A549 (cell line): ENCODE measurements around the gene ABCG8. TPM values are rescaled to one million over a fixed set of nuclear protein-coding genes. Genes with fewer than 3 reads are reported as not detected.

Experiments
- ATAC-seq, 2 experiments: fragments of 200-7000 bp in 1 of 2; fragments of >200 bp in 1 of 2; cut with Nextera tagmentation in 1 of 2; cut with Tn5 transposase in 1 of 2; 3 replicates each; pipeline versions ENCODE4 v1.8.0 to v1.9.1; 2018 to 2020; ENCODE audit warnings: mild to moderate bottlenecking in 1 of 2, moderate library complexity in 1 of 2
- CTCF ChIA-PET: fragments of 300-600 bp; sonication (Branson Sonifier 250); formaldehyde crosslinking; extraction: SDS; loops from one replicate; lab custom pipeline; 2021; ENCODE audit warnings: antibody characterized with exemption, inconsistent platforms; lab: Yijun Ruan, JAX
- POLR2A ChIA-PET: fragments of 350-600 bp; formaldehyde crosslinking; extraction: SDS; loops from one replicate; lab custom pipeline; 2021; ENCODE audit warnings: antibody characterized with exemption, inconsistent platforms; lab: Yijun Ruan, JAX
- DNase-seq, 2 experiments: peaks; one replicate each; pipeline versions ENCODE4 v3.0.0 to v3.0.0-alpha.2; 2011 to 2016; ENCODE audit warnings: low read depth in 1 of 2, low spot score in 1 of 2
- FAIRE-seq: peaks from 2 replicates; lab custom pipeline; 2011; peaks lifted over from hg19 to GRCh38; lab: Jason Lieb, UNC
- H3K27ac ChIP-seq, 2 experiments: fragments of >200 bp; sonication (Bioruptor Twin); formaldehyde crosslinking; 3 replicates each; pipeline ENCODE4 v1.5.1; 2016 to 2017
- H3K4me1 ChIP-seq: fragments of >200 bp; sonication (Bioruptor Twin); formaldehyde crosslinking; 3 replicates; pipeline ENCODE4 v1.6.1; 2016
- H3K4me2 ChIP-seq: fragments of >200 bp; sonication (Bioruptor Twin); formaldehyde crosslinking; 3 replicates; pipeline ENCODE4 v1.6.1; 2016
- H3K4me3 ChIP-seq: fragments of >200 bp; sonication (Bioruptor Twin); formaldehyde crosslinking; 3 replicates; pipeline ENCODE4 v1.5.1; 2016
- H3K9me3 ChIP-seq: fragments of >200 bp; sonication (Bioruptor Twin); formaldehyde crosslinking; 3 replicates; pipeline ENCODE4 v1.6.1; 2016
- BHLHE40 ChIP-seq: IDR thresholded peaks from 2 replicates; pipeline ENCODE4 v1.6.1; 2012; ENCODE audit warnings: low read depth, low read length, inconsistent platforms
- CBX8 ChIP-seq: fragments of 200-600 bp; sonication (generic); IDR thresholded peaks from 2 replicates; pipeline ENCODE4 v1.6.1; 2016
- FOSB ChIP-seq: fragments of 250-450 bp; sonication (Bioruptor Pico); IDR thresholded peaks from 2 replicates; pipeline ENCODE4 v1.5.0; 2020; ENCODE audit warnings: mild to moderate bottlenecking, moderate library complexity
- HDAC2 ChIP-seq: fragments of 200-600 bp; sonication (generic); IDR thresholded peaks from 2 replicates; pipeline ENCODE4 v1.6.1; 2016
- HOXB13 ChIP-seq: fragments of 250-450 bp; sonication (Bioruptor Pico); IDR thresholded peaks from 2 replicates; pipeline ENCODE4 v1.5.0; 2020; ENCODE audit warnings: low read depth, mild to moderate bottlenecking, moderate library complexity
- KDM1A ChIP-seq: fragments of 200-600 bp; sonication (generic); IDR thresholded peaks from 2 replicates; pipeline ENCODE4 v1.6.1; 2016; ENCODE audit warnings: low read depth, mild to moderate bottlenecking
- MYC ChIP-seq: IDR thresholded peaks from 2 replicates; pipeline ENCODE4 v1.6.1; 2012; ENCODE audit warnings: mild to moderate bottlenecking, inconsistent platforms, low read length, improper control_type of control experiment, borderline replicate concordance
- NFE2L2 ChIP-seq: fragments of 150-350 bp; conservative IDR thresholded peaks from 2 replicates; pipeline ENCODE4 v1.6.1; 2014; ENCODE audit warnings: low read length
- NR3C1 ChIP-seq: fragments of >200 bp; sonication (Bioruptor Twin); formaldehyde crosslinking; IDR thresholded peaks from 3 replicates; pipeline ENCODE4 v1.6.1; 2017
- RAD21 ChIP-seq, 2 experiments: fragments of >200 bp in 1 of 2; sonication (Bioruptor Twin) in 1 of 2; formaldehyde crosslinking in 1 of 2; IDR thresholded peaks in 1 of 2; conservative IDR thresholded peaks in 1 of 2; 2 replicates in 1 of 2; 3 replicates in 1 of 2; pipeline ENCODE4 v1.6.1; 2012 to 2018; ENCODE audit warnings: inconsistent platforms in 1 of 2
- TFCP2L1 ChIP-seq: fragments of 250-450 bp; sonication (Bioruptor Pico); IDR thresholded peaks from 2 replicates; pipeline ENCODE4 v1.5.0; 2021; ENCODE audit warnings: mild to moderate bottlenecking
- WGBS: methylation state at CpG from one replicate; pipeline ENCODE4 v1.1.6; 2017; ENCODE audit errors: missing lambda C conversion rate; 5-methylcytosine and 5-hydroxymethylcytosine counted together
- polyA plus RNA-seq, 4 experiments: library from polyadenylated mRNA; depleted of rRNA in 3 of 4; stranded (reverse); fragments of >200 nt; fragmentation: RNase III in 1 of 4; extraction: RNeasy Plus Mini Kit Qiagen cat#74134 plus additional on column Dnase treatment in 1 of 4; gene quantifications; 2 replicates in 3 of 4; 3 replicates in 1 of 4; pipeline ENCODE4 v1.2.3, GENCODE V29; 2011 to 2017
- TF ChIP-seq, protein P1 (sequence below): fragments of 150-350 bp; IDR thresholded peaks from 2 replicates; pipeline ENCODE4 v1.6.1; 2014; ENCODE audit warnings: low read depth, mild to moderate bottlenecking, low read length
- TF ChIP-seq, protein P2 (sequence below): fragments of 200-600 bp; sonication (generic); IDR thresholded peaks from 2 replicates; pipeline ENCODE4 v1.6.1; 2016; ENCODE audit warnings: antibody characterized with exemption, mild to moderate bottlenecking, moderate library complexity
- TF ChIP-seq, protein P3 (sequence below): fragments of >200 bp; sonication (Bioruptor Twin); formaldehyde crosslinking; IDR thresholded peaks from 3 replicates; pipeline ENCODE4 v1.6.1; 2016
- TF ChIP-seq, protein P4 (sequence below): IDR thresholded peaks from 2 replicates; pipeline ENCODE4 v1.6.1; 2012; ENCODE audit warnings: low read depth, borderline replicate concordance
- TF ChIP-seq, protein P5 (sequence below): fragments of 250-450 bp; sonication (Bioruptor Pico); IDR thresholded peaks from 2 replicates; pipeline ENCODE4 v1.5.0; 2021; ENCODE audit warnings: mild to moderate bottlenecking, moderate library complexity, borderline replicate concordance

Gene ABCG8
- polyA plus RNA-seq, 2 of the 4 experiments (the other 2 are of a cell fraction), result not detected

DNA sequence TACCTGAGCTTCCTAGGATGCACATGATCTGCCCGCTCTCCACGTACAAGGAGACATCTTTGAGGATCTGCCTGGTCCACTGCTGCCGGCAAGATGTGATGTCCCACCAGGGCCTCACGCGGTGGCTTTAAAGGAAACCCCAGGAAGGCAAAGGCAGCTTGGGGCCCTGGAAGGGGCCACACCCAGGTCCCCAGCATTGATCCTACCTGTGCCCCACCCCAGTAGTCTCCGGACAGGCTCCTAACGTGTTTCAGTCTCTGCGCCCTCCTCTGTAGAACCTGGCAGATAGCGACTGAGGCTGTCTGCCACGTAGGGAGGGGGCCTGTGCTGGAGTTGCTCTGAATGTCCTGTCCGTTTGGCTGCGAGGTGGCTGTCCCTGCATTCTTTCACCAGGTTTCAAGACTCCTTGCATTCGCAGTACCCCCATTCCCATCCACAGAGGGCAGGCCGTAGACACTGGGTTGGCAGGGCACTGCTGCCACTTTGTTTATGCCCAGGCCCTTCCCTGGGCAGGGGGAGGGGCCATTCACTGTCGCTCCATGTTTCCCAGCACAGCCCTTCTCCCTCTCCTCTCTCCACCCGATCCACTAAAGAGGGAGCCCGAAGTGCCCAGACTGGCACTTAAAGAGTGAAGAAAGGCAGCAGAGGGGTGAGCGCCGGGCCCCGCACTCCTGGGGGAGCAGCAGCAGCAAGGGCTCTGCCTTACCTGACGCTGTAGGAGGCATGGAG is 776 bp upstream of the ABCG8 start:
- Histone ChIP-seq H3K27ac (no peak overlapping the region), H3K9me3 (no peaks in the 10 kb centered on the region), H3K4me2 (no peak overlapping the region)
- CTCF ChIA-PET, result interaction anchor here (0.6 kb wide), 1 partner anchor 42 kb away, joined by 3 read pairs; no protein-coding TSS in a partner anchor
- no peak for FAIRE-seq
- peak in 1 of 2 experiments; percentile 19; a peak in 1 of 6 replicates for ATAC-seq
- no peak for DNase-seq
- TF ChIP-seq, protein P1, sequence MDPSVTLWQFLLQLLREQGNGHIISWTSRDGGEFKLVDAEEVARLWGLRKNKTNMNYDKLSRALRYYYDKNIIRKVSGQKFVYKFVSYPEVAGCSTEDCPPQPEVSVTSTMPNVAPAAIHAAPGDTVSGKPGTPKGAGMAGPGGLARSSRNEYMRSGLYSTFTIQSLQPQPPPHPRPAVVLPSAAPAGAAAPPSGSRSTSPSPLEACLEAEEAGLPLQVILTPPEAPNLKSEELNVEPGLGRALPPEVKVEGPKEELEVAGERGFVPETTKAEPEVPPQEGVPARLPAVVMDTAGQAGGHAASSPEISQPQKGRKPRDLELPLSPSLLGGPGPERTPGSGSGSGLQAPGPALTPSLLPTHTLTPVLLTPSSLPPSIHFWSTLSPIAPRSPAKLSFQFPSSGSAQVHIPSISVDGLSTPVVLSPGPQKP, result no peak
- no peak for TF ChIP-seq RAD21 (conservative IDR thresholded peaks at IDR 0.05 in 1 of 2, IDR thresholded peaks at IDR 0.05 in 1 of 2)
- TF ChIP-seq FOSB, result no peak
- TF ChIP-seq NFE2L2, result no peak
- no peak for TF ChIP-seq TFCP2L1 (CRISPR knock-in tag)
- no peak for TF ChIP-seq NR3C1
- TF ChIP-seq HDAC2, result no peak
- TF ChIP-seq, all 56 proteins: peak for 0
- no peaks in the 10 kb centered on the region for H3K4me1 ChIP-seq
- WGBS, result 83% methylated on average over 21 of the region's 21 CpGs
- POLR2A ChIA-PET, result no interaction called here
- no peak overlapping the region for H3K4me3 ChIP-seq

DNA sequence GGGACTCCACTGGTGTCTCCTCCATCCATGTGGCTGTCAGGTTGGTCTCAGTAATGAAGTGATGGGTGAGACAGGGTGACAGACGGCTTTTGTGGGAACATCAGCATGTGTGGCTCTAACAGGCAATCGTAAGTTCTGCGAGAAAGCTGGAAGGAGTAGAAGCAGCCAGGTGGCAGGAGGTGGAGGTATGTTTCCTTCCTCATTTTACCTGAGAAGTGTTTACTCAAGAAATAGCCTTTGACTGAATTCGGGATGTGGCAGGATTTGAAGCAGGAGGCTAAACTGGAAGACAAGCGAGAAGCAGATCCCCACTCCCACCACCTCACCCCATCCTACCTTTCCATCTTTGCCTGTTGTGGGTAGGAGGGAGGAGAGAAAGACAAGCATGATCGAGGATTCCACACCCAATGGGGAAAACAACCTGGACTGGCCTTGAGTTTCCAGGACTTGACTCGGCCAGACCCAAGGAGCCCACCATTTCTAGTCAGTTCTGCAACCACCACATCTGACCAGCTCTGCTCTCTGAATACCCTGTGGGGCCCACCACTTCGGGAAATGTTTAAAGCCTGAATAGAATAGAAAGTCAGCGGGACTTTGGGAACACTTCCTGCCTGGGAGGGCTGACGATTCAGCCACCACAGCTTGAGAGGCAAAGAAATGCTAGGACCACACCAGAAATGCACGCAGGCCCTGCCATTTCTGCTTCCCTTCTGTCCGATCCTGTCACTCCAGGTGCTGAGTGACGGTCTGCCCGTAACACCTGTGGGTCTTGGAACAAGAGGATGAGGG is 1.2 kb downstream of the ABCG8 start:
- Histone ChIP-seq H3K9me3 (no peaks in the 10 kb centered on the region), H3K4me3 (no peak overlapping the region), H3K4me2 (no peak overlapping the region), H3K4me1 (no peaks in the 10 kb centered on the region), H3K27ac (no peak overlapping the region)
- DNase-seq (no peak), ATAC-seq (no peak), FAIRE-seq (no peak)
- whole genome bisulfite sequencing, result 74% methylated on average over 14 of the region's 14 CpGs
- TF ChIP-seq, protein P2, sequence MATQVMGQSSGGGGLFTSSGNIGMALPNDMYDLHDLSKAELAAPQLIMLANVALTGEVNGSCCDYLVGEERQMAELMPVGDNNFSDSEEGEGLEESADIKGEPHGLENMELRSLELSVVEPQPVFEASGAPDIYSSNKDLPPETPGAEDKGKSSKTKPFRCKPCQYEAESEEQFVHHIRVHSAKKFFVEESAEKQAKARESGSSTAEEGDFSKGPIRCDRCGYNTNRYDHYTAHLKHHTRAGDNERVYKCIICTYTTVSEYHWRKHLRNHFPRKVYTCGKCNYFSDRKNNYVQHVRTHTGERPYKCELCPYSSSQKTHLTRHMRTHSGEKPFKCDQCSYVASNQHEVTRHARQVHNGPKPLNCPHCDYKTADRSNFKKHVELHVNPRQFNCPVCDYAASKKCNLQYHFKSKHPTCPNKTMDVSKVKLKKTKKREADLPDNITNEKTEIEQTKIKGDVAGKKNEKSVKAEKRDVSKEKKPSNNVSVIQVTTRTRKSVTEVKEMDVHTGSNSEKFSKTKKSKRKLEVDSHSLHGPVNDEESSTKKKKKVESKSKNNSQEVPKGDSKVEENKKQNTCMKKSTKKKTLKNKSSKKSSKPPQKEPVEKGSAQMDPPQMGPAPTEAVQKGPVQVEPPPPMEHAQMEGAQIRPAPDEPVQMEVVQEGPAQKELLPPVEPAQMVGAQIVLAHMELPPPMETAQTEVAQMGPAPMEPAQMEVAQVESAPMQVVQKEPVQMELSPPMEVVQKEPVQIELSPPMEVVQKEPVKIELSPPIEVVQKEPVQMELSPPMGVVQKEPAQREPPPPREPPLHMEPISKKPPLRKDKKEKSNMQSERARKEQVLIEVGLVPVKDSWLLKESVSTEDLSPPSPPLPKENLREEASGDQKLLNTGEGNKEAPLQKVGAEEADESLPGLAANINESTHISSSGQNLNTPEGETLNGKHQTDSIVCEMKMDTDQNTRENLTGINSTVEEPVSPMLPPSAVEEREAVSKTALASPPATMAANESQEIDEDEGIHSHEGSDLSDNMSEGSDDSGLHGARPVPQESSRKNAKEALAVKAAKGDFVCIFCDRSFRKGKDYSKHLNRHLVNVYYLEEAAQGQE, result no peak
- no peak for TF ChIP-seq CBX8
- TF ChIP-seq, protein P3, sequence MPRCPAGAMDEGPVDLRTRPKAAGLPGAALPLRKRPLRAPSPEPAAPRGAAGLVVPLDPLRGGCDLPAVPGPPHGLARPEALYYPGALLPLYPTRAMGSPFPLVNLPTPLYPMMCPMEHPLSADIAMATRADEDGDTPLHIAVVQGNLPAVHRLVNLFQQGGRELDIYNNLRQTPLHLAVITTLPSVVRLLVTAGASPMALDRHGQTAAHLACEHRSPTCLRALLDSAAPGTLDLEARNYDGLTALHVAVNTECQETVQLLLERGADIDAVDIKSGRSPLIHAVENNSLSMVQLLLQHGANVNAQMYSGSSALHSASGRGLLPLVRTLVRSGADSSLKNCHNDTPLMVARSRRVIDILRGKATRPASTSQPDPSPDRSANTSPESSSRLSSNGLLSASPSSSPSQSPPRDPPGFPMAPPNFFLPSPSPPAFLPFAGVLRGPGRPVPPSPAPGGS, result no peak
- TF ChIP-seq HOXB13, result no peak
- TF ChIP-seq RAD21 (conservative IDR thresholded peaks at IDR 0.05 in 1 of 2, IDR thresholded peaks at IDR 0.05 in 1 of 2), result no peak
- no peak for TF ChIP-seq MYC
- TF ChIP-seq KDM1A, result no peak
- TF ChIP-seq BHLHE40, result no peak
- TF ChIP-seq, protein P4, sequence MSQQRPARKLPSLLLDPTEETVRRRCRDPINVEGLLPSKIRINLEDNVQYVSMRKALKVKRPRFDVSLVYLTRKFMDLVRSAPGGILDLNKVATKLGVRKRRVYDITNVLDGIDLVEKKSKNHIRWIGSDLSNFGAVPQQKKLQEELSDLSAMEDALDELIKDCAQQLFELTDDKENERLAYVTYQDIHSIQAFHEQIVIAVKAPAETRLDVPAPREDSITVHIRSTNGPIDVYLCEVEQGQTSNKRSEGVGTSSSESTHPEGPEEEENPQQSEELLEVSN, result no peak
- TF ChIP-seq, protein P5, sequence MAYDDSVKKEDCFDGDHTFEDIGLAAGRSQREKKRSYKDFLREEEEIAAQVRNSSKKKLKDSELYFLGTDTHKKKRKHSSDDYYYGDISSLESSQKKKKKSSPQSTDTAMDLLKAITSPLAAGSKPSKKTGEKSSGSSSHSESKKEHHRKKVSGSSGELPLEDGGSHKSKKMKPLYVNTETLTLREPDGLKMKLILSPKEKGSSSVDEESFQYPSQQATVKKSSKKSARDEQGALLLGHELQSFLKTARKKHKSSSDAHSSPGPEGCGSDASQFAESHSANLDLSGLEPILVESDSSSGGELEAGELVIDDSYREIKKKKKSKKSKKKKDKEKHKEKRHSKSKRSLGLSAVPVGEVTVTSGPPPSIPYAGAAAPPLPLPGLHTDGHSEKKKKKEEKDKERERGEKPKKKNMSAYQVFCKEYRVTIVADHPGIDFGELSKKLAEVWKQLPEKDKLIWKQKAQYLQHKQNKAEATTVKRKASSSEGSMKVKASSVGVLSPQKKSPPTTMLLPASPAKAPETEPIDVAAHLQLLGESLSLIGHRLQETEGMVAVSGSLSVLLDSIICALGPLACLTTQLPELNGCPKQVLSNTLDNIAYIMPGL, result no peak
- POLR2A ChIA-PET, result no interaction called here
- CTCF ChIA-PET, result interaction anchor here (1.3 to 1.7 kb wide), 3 partner anchors 10 to 235 kb away, joined by 3 read pairs; no protein-coding TSS in a partner anchor
